DOHH2 (cell line): ENCODE data around the gene SLC4A11.
"Not testable (repeated sequence)": the region's sequence is repeated elsewhere in the genome, so short reads cannot be mapped to it uniquely, and the experiment has no call there.

Source experiments
- H3F3A ChIP-seq: fragments of 200-600 bp; sonication (generic), shearing (Covaris generic); 2 replicates; pipeline ENCODE4 v1.6.0; 2016; ENCODE audit warnings: antibody characterized with exemption, mild to moderate bottlenecking; ENCODE audit not compliant: control insufficient read depth, insufficient read depth
- H3K27ac ChIP-seq: fragments of 200-600 bp; sonication (generic); 2 replicates; pipeline ENCODE4 v1.5.1; 2014; ENCODE audit warnings: low read depth, mild to moderate bottlenecking, low read length, moderate library complexity
- H3K27me3 ChIP-seq: fragments of 200-600 bp; sonication (generic); 2 replicates; pipeline ENCODE4 v1.6.1; 2014; ENCODE audit warnings: mild to moderate bottlenecking, low read length, mixed read lengths; ENCODE audit not compliant: control insufficient read depth
- H3K36me3 ChIP-seq: fragments of 200-600 bp; sonication (generic); 2 replicates; pipeline ENCODE4 v1.6.1; 2014; ENCODE audit warnings: mild to moderate bottlenecking, low read length, moderate library complexity, mixed read lengths; ENCODE audit not compliant: control insufficient read depth
- H3K4me1 ChIP-seq: fragments of 200-600 bp; sonication (generic); 2 replicates; pipeline ENCODE4 v1.6.1; 2014; ENCODE audit warnings: mild to moderate bottlenecking, low read length, mixed read lengths; ENCODE audit not compliant: control insufficient read depth
- H3K4me2 ChIP-seq: fragments of 200-600 bp; sonication (generic); 2 replicates; pipeline ENCODE4 v1.6.0; 2014; ENCODE audit warnings: mild to moderate bottlenecking, low read length, moderate library complexity
- H3K4me3 ChIP-seq: fragments of 200-600 bp; sonication (generic); 2 replicates; pipeline ENCODE4 v1.5.1; 2014; ENCODE audit warnings: mild to moderate bottlenecking, low read length, mixed read lengths
- H3K79me2 ChIP-seq: fragments of 200-600 bp; sonication (generic); 2 replicates; pipeline ENCODE4 v1.6.1; 2014; ENCODE audit warnings: mild to moderate bottlenecking, low read length, mixed read lengths; ENCODE audit not compliant: control insufficient read depth
- H3K9me2 ChIP-seq: fragments of 200-600 bp; sonication (generic); replicated peaks from 2 replicates; pipeline ENCODE4 v1.6.1; 2014; ENCODE audit warnings: mild to moderate bottlenecking, low read length, mixed read lengths; ENCODE audit not compliant: control insufficient read depth
- H3K9me3 ChIP-seq: fragments of 200-600 bp; sonication (generic); 2 replicates; pipeline ENCODE4 v1.6.1; 2014; ENCODE audit warnings: antibody characterized with exemption, low read length, mixed read lengths; ENCODE audit not compliant: control insufficient read depth, insufficient read depth
- H4K20me1 ChIP-seq: fragments of 200-600 bp; sonication (generic); 2 replicates; pipeline ENCODE4 v1.6.0; 2014; ENCODE audit warnings: low read depth, mild to moderate bottlenecking, antibody characterized with exemption, low read length, moderate library complexity; ENCODE audit not compliant: control insufficient read depth, insufficient read depth
- CTCF ChIP-seq: fragments of 200-600 bp; sonication (generic); IDR thresholded peaks from one replicate; pipeline ENCODE4 v1.5.1; 2014; ENCODE audit warnings: antibody characterized with exemption, mild to moderate bottlenecking, low read depth, low read length; ENCODE audit not compliant: poor library complexity, severe bottlenecking
- EZH2phosphoT487 ChIP-seq: fragments of 200-600 bp; sonication (generic); IDR thresholded peaks from 2 replicates; pipeline ENCODE4 v1.6.1; 2017; ENCODE audit warnings: borderline replicate concordance, mild to moderate bottlenecking, antibody characterized with exemption, low read length, moderate library complexity, mixed read lengths

Gene SLC4A11

GRCh38 chr20:3218307-3218988 lies 20.5 kb downstream of the SLC4A11 start:
- H3K4me3 ChIP-seq = no peak overlapping the region
- H3K9me2 ChIP-seq = no peaks in the 10 kb centered on the region
- H3K36me3 ChIP-seq = peaks cover 52% of the 10 kb centered on the region
- peaks cover 20% of the 10 kb centered on the region for H3K4me1 ChIP-seq
- no peak overlapping the region for H3K27ac ChIP-seq
- no peaks in the 10 kb centered on the region; the same call in 1 of the 2 replicates for H3F3A ChIP-seq
- H3K9me3 ChIP-seq = no peaks in the 10 kb centered on the region
- H3K79me2 ChIP-seq = peaks cover 2% of the 10 kb centered on the region
- no peak overlapping the region for H3K4me2 ChIP-seq
- TF ChIP-seq EZH2phosphoT487 (no peak), CTCF (peak; percentile 97)
- no peaks in the 10 kb centered on the region for H3K27me3 ChIP-seq
- peaks cover 5% of the 10 kb centered on the region; the same call in 1 of the 2 replicates for H4K20me1 ChIP-seq

DNA sequence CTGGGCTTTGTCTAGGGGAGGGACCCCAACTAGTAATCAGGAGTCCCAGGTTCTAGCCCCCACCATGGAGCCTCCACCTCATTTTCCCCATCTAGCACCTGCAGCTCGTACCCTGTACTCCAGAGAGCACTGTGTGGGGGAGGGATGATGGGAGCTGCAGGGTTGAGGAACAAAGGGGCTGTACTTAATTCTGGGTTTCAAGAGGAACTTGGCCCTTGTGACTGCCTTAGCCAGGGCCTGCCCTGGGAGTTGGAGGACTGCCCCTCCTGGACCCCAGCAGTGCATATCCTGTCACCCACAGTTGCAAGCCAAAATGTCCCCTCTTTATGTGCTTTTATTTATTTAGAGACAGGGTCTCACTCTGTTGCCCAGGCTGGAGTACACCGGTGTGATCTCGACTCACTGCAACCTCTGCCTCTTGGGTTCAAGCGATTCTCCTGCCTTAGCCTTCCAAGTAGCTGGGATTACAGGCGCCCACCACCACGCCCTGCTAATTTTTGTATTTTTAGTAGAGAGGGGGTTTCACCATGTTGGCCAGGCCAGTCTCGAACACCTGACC lies 23.6 kb downstream of the SLC4A11 start:
- Histone ChIP-seq H3K79me2 (peaks cover 32% of the 10 kb centered on the region), H3K36me3 (peaks cover 45% of the 10 kb centered on the region), H3K4me1 (peaks cover 12% of the 10 kb centered on the region)
- H3K27me3 ChIP-seq, H3K27ac ChIP-seq, H3F3A ChIP-seq, H3K9me3 ChIP-seq, H3K4me3 ChIP-seq, H3K4me2 ChIP-seq, H3K9me2 ChIP-seq, H4K20me1 ChIP-seq: not testable (repeated sequence)

GRCh38 chr20:3213226-3213625 lies 25.8 kb downstream of the SLC4A11 start:
- Histone ChIP-seq H3K4me1 (peaks cover 18% of the 10 kb centered on the region), H3K79me2 (peaks cover 54% of the 10 kb centered on the region), H3K4me2 (no peak overlapping the region), H3K36me3 (peaks cover 40% of the 10 kb centered on the region), H3K9me2 (no peaks in the 10 kb centered on the region), H3K9me3 (no peaks in the 10 kb centered on the region), H3K27me3 (no peaks in the 10 kb centered on the region), H3K27ac (no peak overlapping the region), H3F3A (no peaks in the 10 kb centered on the region; the same call in 1 of the 2 replicates), H3K4me3 (no peak overlapping the region), H4K20me1 (no peaks in the 10 kb centered on the region)
- TF ChIP-seq EZH2phosphoT487 = no peak
- no peak for TF ChIP-seq CTCF

GRCh38 chr20:3210346-3210745 lies 28.6 kb downstream of the SLC4A11 start:
- no peak for TF ChIP-seq CTCF
- no peak for TF ChIP-seq EZH2phosphoT487
- Histone ChIP-seq H3F3A (no peaks in the 10 kb centered on the region), H3K36me3 (peaks cover 36% of the 10 kb centered on the region), H3K9me2 (no peaks in the 10 kb centered on the region), H3K9me3 (no peaks in the 10 kb centered on the region), H3K27me3 (no peaks in the 10 kb centered on the region), H3K4me2 (peak overlapping the region; percentile 87), H3K79me2 (peaks cover 57% of the 10 kb centered on the region), H3K4me3 (peak overlapping the region; percentile 79), H3K27ac (peak overlapping the region; percentile 48), H4K20me1 (no peaks in the 10 kb centered on the region), H3K4me1 (peaks cover 19% of the 10 kb centered on the region)
